ENCODE results near the gene UBB.
A peak's percentile ranks its signal among the peaks of the same experiment; 100 is the strongest.

The UBB gene

DNA sequence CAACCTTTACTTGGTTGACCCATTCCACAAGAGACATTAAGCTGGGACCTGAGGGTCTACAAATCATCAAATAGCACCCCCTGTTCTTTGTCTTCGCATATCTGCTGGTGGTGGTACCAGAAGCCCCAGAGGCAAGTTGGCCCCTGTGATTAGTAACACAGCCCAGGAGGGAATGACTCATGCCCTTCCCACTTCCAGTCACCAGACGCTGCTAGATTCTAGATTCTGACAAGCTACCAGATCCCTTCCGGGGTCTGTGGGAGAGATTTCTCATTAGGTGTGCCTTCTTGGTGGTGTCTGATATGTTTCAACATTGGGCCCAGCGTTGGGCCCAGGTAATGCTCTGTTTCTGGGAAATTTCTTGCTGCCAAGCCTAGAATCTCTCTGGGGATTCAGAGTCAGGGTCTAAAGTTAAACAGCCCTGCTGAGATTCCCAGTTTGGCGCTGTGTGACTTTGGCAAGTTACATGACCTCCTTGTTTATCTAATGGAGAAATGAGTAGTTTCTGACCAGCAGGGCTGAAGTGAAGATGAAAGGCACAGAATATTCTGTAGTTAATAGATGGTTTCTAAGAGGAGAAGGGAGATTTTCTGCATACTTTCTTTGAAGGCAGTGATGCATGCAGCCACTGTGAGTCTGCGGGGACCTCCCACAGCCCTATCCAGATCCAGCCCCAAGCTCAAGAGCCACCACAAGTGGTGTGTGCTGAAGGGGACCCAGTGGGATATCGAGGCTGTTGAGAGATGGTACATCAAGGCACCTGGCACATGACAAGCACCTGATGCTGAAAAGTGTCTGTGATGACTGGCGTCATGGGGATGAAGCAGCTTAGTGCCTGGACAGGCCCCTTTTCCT lies 38.4 kb downstream of the UBB start:
- peak; percentile 90 for DNase-seq

DNA sequence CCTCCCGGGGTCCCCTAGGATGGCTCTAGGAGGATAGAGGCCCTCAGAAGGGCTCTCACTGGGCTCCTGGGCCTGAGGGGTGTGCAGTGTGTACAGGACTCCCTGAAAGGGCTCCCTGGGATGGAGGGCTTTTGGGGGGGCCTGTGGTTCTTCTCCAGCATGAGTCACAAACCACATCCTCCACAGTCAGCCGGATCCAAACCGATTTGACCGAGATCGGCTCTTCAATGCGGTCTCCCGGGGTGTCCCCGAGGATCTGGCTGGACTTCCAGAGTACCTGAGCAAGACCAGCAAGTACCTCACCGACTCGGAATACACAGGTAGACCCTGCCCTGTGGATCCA lies 39.0 kb downstream of the UBB start:
- DNase-seq: peak; percentile 83

DNA sequence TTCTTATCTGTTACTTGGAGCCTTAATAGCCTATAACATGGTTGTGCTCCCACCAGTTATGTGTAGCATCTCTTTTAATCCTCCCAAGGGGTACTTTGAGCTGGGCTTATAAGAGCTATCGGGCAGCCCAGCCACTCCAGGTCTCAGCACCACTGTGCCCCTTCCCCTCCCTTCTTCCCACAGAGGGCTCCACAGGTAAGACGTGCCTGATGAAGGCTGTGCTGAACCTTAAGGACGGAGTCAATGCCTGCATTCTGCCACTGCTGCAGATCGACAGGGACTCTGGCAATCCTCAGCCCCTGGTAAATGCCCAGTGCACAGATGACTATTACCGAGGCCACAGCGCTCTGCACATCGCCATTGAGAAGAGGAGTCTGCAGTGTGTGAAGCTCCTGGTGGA lies 41.5 kb downstream of the UBB start:
- no peak for DNase-seq

- DNase-seq: no peak
These were observed 42.5 kb downstream of the UBB start for GRCh38 chr17:16423226-16423872.

- DNase-seq: no peak
These were observed 44.3 kb downstream of the UBB start for GRCh38 chr17:16425202-16425601.

GRCh38 chr17:16425698-16426659 lies 45.1 kb downstream of the UBB start:
- no peak for DNase-seq

GRCh38 chr17:16427020-16427419 lies 46.1 kb downstream of the UBB start:
- no peak for DNase-seq

GRCh38 chr17:16428098-16428882 lies 47.4 kb downstream of the UBB start:
- peak; percentile 64 for DNase-seq

DNA sequence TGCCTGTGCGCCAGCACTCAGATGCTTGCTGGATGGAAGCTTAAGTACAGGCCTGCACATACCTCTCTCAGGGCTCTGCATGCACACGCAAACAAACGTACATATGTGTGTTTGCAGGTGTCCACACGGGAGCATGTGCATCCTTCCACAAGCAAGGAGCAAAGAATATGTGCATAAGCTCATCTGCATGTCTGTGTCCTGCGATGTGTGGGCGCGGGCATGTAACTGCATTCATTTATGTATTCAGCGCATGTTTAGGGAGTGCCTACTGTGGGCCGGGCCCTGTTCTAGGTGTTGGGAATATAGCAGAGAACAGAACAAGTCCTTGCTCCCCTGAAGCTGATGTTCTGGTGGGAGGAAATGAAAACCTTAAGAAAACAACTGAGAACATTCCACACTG lies 48.2 kb downstream of the UBB start:
- no peak for DNase-seq

- DNase-seq: no peak
These were observed 49.8 kb downstream of the UBB start for GRCh38 chr17:16430650-16431049.

GRCh38 chr17:16432017-16432416 lies 51.1 kb downstream of the UBB start:
- no peak for DNase-seq

All from fibroblast of skin of back (primary cell).